GM23248 (cell line): ENCODE measurements around the gene P3H4.

ENCODE experiments used
- EZH2 ChIP-seq: fragments of 200-600 bp; sonication (generic); IDR thresholded peaks from 2 replicates; pipeline ENCODE4 v1.6.1; 2018; ENCODE audit warnings: antibody characterized with exemption, mild to moderate bottlenecking; ENCODE audit not compliant: insufficient read depth, poor library complexity, severe bottlenecking
- EZH2phosphoT487 ChIP-seq: fragments of 200-600 bp; sonication (generic); IDR thresholded peaks from 2 replicates; pipeline ENCODE4 v1.6.1; 2018; ENCODE audit warnings: antibody characterized with exemption, moderate library complexity, mild to moderate bottlenecking, low read depth; ENCODE audit not compliant: insufficient read depth

GRCh38 chr17:41775394-41776226 is 36.1 kb downstream of the P3H4 start:
- no peak for TF ChIP-seq EZH2phosphoT487
- TF ChIP-seq EZH2 = no peak
